Colonic mucosa (tissue), 4 donors: ENCODE results near the gene ZBTB20. TPM values are rescaled to one million over a fixed set of nuclear protein-coding genes. Genes with fewer than 3 reads are reported as not detected.

Source experiments
- DNase-seq: peaks from one replicate; pipeline ENCODE4 v3.0.0-alpha.2; 2020
- H3K27ac ChIP-seq: fragments of 200-600 bp; one replicate; pipeline ENCODE4 v1.8.0; 2021
- H3K27me3 ChIP-seq: fragments of 200-600 bp; one replicate; pipeline ENCODE4 v1.8.0; 2021
- H3K36me3 ChIP-seq: fragments of 200-600 bp; one replicate; pipeline ENCODE4 v1.8.0; 2021
- H3K4me1 ChIP-seq: fragments of 200-600 bp; one replicate; pipeline ENCODE4 v1.8.0; 2021; ENCODE audit warnings: mild to moderate bottlenecking
- H3K4me3 ChIP-seq: fragments of 200-600 bp; one replicate; pipeline ENCODE4 v1.8.0; 2021
- H3K9ac ChIP-seq, 2 donors: one replicate each; pipeline ENCODE4 v1.7.0; 2013; ENCODE audit warnings: control low read depth in 2 of 2, low read depth in 2 of 2, low read length in 2 of 2
- H3K9me3 ChIP-seq: fragments of 200-600 bp; one replicate; pipeline ENCODE4 v1.8.0; 2021
- intact Hi-C: fragments of 100-400 bp; cut with DNase I; formaldehyde crosslinking; loops from one replicate; pipeline ENCODE4 v1.14.1; 2022
- total RNA-seq, 2 donors: library from RNA; stranded (reverse); fragmentation: NEBNext Ultra II Directional in 1 of 2; extraction: Animal tissue kit (Norgen Biotek cat#: 25700) in 1 of 2; gene quantifications; one replicate each; pipeline ENCODE4 v1.2.1, GENCODE V29; 2021
- TF ChIP-seq, protein P1 (sequence below): fragments of 200-600 bp; IDR thresholded peaks from one replicate; pipeline ENCODE4 v1.8.0; 2022; ENCODE audit warnings: antibody characterized with exemption, mild to moderate bottlenecking
- donor health status: healthy.
- donor health status: DM: no; HTN: no; CAD: no.
- donor health status: DM: no; HTN: no; CAD: no.

The ZBTB20 gene
- total RNA-seq, 2 donors from 2014 or later: 12.7 to 21.2 TPM

DNA sequence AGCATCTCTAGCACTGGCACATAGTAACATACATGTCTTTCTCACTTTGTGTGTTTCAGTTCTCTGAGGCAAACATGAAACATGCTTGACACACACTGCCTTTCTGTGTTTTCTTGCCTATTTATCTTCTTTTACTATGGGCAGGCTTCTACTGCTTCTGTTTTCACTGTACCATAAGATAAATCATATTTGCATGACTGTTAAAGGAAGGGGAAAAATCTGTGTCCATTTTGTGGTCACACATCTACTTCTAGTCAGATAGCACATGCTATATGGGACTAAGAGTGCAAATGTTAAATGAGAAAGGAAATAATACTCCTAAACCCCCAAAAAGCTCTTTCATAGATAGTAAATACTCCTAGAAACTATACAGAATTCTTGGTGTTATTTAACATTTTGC is 386.4 kb downstream of the ZBTB20 start:
- Histone ChIP-seq H3K27me3 (no peaks in the 10 kb centered on the region), H3K36me3 (no peaks in the 10 kb centered on the region), H3K27ac (no peak overlapping the region), H3K4me3 (no peak overlapping the region), H3K9me3 (no peaks in the 10 kb centered on the region), H3K4me1 (no peaks in the 10 kb centered on the region), H3K9ac (no peak overlapping the region)
- TF ChIP-seq, protein P1, sequence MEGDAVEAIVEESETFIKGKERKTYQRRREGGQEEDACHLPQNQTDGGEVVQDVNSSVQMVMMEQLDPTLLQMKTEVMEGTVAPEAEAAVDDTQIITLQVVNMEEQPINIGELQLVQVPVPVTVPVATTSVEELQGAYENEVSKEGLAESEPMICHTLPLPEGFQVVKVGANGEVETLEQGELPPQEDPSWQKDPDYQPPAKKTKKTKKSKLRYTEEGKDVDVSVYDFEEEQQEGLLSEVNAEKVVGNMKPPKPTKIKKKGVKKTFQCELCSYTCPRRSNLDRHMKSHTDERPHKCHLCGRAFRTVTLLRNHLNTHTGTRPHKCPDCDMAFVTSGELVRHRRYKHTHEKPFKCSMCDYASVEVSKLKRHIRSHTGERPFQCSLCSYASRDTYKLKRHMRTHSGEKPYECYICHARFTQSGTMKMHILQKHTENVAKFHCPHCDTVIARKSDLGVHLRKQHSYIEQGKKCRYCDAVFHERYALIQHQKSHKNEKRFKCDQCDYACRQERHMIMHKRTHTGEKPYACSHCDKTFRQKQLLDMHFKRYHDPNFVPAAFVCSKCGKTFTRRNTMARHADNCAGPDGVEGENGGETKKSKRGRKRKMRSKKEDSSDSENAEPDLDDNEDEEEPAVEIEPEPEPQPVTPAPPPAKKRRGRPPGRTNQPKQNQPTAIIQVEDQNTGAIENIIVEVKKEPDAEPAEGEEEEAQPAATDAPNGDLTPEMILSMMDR: no peak
- no peak for DNase-seq
- intact Hi-C loops: no loop called here

DNA sequence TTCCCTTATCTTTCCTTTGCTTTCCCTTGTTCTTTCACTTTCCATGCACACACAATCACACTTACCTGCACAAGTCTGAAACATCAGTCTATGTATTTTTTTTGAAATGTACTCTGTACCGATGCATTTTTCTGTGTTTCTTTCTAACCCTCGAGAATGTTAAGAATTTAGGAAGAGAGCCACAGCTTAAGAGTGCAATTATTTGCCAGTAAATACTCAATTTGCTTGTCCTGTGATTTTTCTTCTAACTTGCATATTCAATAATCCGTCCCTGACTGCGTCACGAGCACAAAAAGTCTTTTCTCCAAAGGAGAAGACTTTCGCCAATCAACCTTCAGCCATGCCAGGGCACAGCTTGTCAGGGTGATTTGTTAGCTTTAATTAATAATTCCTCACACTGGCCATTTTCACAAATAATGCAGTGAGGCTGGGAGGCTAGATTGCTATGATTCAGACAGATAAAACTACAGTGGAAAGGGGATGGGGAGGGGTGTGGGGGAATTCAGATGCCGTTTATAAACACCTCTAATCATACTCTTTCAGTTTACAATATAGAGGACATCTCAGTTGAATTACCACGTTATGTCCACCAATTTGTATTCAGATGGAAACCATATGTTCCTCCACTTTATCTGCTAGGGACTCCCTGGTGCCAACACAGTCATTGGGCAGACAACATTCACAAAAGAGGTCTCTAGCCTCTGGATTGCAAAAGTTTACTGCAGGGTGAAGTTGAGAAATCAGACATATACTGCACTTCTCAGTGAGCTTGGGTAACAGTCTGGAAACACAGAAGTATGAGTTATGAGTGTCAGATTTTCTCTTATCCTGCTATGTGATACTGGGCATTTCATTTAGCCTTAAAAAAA is 388.0 kb downstream of the ZBTB20 start:
- Histone ChIP-seq H3K4me3 (no peak overlapping the region), H3K27me3 (no peaks in the 10 kb centered on the region), H3K9me3 (no peaks in the 10 kb centered on the region), H3K36me3 (no peaks in the 10 kb centered on the region), H3K9ac (no peak overlapping the region), H3K4me1 (no peaks in the 10 kb centered on the region), H3K27ac (no peak overlapping the region)
- intact Hi-C loops: no loop called here
- TF ChIP-seq, protein P1: no peak
- no peak for DNase-seq

DNA sequence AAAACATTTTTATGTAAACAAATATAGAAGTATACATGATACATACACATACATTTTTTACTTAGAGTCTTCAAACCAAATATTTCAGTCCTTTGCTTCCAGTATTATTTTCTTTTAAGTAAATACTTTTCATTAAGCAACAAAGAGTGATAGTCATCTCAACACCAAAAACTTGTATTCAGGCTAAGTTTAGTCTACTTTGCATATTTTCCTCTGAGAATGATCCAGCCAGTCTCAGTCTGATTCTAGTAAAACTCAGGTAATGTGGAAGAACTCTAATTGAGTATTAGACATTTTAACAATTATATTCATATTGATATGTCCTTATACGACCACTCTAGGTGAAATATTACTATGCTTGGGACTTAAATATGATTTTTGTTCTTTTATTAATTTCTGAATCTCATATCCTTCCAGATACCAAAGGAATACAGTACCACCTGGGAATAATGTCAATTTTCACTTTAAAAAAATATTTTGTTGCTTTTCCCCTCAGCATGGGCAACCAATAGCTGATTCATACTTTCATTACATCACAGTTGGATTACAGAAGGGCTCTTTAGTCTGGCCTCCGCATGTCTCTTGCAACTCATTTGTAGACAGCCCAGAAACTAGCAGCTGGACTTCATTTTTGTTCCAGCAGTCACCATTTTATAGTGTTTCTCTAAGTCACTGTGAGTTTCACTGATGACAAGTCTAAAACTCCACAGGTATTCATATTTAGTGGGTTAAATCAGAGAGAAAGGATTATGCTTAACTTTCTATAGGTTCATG is 390.4 kb downstream of the ZBTB20 start:
- H3K4me3 ChIP-seq: no peak overlapping the region
- H3K36me3 ChIP-seq: no peaks in the 10 kb centered on the region
- TF ChIP-seq, protein P1: no peak
- no peaks in the 10 kb centered on the region for H3K27me3 ChIP-seq
- H3K9ac ChIP-seq: no peak overlapping the region
- H3K4me1 ChIP-seq: no peaks in the 10 kb centered on the region
- no peaks in the 10 kb centered on the region for H3K9me3 ChIP-seq
- intact Hi-C loops: no loop called here
- no peak overlapping the region for H3K27ac ChIP-seq
- DNase-seq: no peak

DNA sequence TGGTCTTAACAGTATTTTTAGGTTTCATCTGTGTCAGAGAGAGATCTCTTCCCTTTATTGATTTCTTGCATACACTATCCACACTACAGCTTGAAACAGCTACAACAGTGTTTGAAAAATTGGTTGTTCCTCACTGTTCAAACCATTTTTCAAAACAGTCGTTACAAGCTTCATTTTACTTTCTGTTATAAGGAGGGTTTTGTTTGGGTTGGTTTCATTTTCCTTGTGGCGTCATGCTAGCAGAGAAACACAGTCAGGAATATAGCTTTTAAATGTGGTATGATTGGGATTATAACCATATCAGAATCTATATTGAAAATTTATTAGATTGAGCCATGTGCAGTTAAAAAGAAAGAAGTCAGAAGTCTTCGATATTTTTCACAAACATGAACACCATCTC is 400.6 kb downstream of the ZBTB20 start:
- peak overlapping the region in 1 of 2 donors; percentile 28 for H3K9ac ChIP-seq
- intact Hi-C loops: no loop called here
- no peaks in the 10 kb centered on the region for H3K27me3 ChIP-seq
- H3K36me3 ChIP-seq: no peaks in the 10 kb centered on the region
- no peaks in the 10 kb centered on the region for H3K9me3 ChIP-seq
- peak overlapping the region; percentile 59 for H3K27ac ChIP-seq
- DNase-seq: no peak
- TF ChIP-seq, protein P1: no peak
- no peak overlapping the region for H3K4me3 ChIP-seq
- H3K4me1 ChIP-seq: no peaks in the 10 kb centered on the region

DNA sequence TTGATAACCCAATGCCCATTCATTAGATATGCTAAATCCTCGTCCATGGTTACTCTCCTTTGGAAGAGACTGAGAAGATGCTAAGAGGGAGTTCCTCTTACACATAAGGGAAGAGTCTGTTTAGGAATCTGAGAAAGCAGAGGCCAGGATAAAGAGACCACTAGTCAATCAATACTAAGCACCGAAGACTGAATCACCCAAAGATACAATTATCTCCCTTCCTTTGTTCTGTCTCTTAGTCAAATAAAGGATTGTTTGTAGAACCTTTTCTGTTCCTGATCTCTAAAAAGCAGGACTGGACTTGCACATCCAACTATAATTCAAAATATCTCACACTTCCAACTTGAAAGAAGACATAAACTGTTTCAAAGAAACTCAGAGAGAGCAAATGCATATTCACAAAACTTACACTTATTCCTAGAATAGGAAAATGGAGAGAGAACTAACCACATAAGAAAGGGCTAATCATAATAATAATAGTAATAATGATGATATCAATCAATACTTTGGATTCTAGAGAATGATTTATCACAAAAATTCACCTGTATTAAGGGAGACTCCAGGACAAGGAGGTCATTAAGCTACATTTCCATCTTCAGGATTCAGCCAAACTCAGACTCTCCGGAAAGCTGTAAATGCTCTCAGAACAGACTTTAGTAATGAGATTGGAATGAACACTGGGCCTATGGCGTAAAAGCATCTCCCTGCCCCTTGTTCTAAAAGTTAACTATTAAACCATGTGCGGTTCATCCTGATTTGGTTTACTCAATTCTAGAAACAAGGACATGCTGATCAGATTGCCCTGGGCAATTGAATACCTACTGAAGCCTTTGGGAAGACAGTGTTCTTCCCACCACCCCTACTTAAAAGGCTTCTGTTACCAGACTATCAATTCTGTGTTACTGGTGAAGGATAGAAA is 401.5 kb downstream of the ZBTB20 start:
- intact Hi-C loops: no loop called here
- Histone ChIP-seq H3K36me3 (no peaks in the 10 kb centered on the region), H3K9me3 (no peaks in the 10 kb centered on the region), H3K4me1 (no peaks in the 10 kb centered on the region), H3K9ac (no peak overlapping the region), H3K27me3 (no peaks in the 10 kb centered on the region), H3K4me3 (no peak overlapping the region), H3K27ac (peak overlapping the region; percentile 59)
- TF ChIP-seq, protein P1: no peak
- peak; percentile 50 for DNase-seq
